RCC 7860 (cell line): Measurements from ENCODE around the gene BCL2L13.

Experiments
- DNase-seq: peaks from one replicate; pipeline ENCODE4 v3.0.0-alpha.2; 2015; ENCODE audit warnings: low spot score
- FAIRE-seq: peaks from 2 replicates; lab custom pipeline; 2012; peaks lifted over from hg19 to GRCh38; lab: Jason Lieb, UNC

Gene BCL2L13

DNA sequence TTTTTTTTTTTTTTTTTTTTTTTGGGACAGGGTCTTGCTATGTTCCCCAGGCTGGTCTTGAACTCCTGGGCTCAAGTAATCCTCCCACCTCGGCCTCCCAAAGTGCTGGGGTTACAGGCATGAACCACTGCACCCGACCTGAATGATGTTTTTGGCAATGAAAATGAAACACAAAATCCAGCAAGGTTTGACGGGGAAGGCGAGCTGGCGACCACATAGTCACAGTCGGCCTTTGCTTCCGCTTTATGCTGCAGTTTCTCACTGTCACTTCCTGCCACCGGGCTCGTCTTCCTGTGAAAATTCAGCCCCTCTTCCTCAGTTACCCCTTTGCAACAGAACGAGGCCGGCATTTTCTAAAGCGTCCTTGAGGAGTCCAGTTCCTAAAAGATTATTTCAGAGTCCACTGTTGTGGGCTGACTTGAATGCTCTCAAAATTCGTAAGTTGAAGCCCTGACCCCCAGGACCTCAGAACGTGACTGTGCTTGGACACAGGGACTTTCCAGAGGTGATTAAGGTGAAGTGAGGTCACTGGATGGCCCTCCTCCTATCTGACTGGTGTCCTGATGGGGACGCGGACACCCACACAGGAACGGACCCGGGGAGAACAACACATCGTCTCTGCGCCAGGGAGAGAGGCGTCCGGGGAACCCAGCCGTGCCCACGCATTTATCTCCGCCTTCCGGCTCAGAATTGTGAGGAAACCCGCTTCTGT lies 138.6 kb downstream of the BCL2L13 start:
- FAIRE-seq (no peak), DNase-seq (peak; percentile 16)

DNA sequence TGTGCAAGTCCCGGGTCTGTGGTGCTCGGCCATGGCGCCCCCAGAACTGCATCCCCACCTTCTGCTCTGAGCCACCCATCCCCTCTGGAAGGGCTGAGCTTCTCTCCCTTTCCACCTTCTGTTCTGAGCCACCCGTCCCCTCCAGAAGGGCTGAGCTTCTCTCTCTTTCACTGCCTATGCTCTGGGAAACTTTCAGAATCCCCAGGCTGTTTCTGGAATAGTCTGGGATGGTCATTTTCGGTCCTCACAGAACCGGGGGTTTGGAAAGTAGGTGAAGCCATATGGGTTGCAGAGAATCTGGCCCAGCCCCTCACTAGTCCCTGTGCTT lies 139.1 kb downstream of the BCL2L13 start:
- DNase-seq (no peak), FAIRE-seq (no peak)

DNA sequence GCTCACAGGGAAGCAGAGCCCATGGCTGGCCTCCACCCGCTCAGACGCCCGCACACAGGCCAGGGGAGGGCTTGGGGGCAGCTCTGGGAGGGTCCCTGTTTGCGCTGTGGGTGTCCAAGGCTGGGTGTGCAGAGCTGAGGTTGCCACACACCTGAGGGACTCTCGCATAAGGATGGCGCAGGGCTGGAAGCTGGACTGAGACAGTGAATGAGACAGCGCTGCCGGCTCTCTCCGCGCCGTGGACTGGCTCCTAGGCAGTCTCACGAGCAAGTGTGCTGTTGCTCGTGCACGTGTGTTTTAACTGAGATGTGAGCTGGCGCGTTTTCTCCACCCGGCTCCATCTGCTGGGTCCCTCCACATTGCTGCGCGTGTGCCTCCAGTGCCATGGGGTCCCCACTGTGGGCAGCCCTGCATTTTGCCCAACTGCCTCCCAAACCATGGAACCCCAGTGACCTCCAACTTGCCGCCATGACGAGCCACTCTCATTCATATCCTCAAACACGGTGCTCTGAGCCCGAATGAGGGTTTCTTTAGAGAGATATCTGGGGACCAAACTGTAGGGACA lies 139.9 kb downstream of the BCL2L13 start:
- DNase-seq (no peak), FAIRE-seq (no peak)

DNA sequence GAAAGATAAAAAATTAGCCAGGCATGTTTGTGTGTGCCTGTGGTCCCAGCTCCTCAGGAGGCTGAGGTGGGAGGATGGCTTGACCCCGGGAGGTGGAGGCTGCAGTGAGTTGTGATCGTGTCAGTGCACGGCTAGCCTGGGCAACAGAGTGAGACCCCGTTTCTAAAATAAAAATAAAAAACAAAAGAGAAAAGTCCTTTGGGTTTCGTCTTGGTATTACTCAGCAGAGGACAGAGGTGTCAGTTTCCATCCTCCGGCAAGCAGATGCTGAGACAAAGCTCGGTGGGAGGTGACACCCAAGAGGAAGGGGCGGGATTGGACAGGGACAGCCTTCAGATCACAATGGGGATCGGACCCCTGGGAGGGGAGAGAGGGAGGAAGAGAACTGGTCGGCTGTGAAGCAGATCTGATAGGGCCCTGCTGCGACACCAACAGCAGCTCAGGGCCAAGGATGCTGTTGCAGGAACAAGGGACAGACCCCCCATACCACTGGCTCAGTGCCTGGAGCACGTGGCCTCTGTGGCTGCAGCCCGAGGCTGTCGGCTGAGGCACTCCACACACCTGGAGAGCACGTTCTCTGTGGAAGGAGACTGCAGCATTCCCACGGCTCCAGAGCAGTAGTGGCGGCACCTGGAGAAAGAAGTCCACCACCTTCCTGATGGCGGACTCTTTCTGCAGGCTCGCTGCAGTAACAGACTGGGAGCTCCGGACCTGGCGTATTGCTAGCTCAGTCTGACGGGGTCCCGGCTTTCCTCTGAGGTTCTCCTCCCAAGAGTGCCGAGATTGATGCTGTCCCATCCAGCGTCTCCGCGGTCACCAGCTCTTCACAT lies 140.9 kb downstream of the BCL2L13 start:
- DNase-seq (no peak), FAIRE-seq (no peak)

DNA sequence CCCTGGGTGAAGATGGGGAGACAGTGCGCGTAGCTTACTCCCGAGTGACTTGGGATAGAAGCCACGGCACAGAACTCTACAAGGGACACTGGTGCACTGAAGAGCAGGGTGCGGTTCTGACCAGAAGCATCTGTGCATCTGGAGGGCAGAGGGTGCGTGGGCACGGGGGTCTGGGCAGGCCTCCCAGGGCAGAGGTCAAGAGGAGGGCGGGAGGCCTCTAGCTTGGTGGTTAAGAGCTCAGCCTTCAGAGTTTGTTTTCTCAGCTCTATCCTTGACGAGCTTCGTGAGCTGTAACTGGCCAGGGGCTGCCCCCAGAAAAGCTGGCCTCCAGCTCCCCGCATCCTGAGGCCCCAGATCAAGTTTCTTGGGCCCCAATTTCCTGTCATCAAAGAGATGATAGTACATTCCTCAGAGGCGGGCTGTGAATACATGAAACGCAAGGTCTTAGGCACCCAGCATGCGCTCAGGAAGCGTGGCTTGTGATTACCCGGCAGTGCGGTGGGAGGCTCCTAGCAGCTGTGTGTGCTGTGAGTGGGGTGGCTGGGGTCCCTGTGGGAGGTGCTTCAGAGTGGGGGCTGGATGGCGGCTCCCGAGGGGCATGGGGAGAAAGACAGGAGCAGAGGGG lies 141.7 kb downstream of the BCL2L13 start:
- FAIRE-seq, result no peak

More for the DNA sequence above, 141.7 kb downstream of the BCL2L13 start:
- no peak for DNase-seq
